Mesendoderm (in vitro differentiated cells): ENCODE data around the gene MANBA.

Source experiments
- DNase-seq: peaks from one replicate; pipeline ENCODE4 v3.0.0; 2013
- H2AK5ac ChIP-seq: 2 replicates; pipeline ENCODE4 v1.6.1; 2013; ENCODE audit warnings: low read length, inconsistent platforms
- H2BK120ac ChIP-seq: 2 replicates; pipeline ENCODE4 v1.6.1; 2013; ENCODE audit warnings: low read depth, mild to moderate bottlenecking, low read length, moderate library complexity, mixed read lengths
- H2BK15ac ChIP-seq: replicated peaks from 2 replicates; pipeline ENCODE4 v1.6.1; 2013; ENCODE audit warnings: low read depth, mild to moderate bottlenecking, moderate library complexity
- H2BK5ac ChIP-seq: 2 replicates; pipeline ENCODE4 v1.6.1; 2013; ENCODE audit warnings: low read length, inconsistent platforms
- H3K18ac ChIP-seq: 2 replicates; pipeline ENCODE4 v1.6.1; 2013; ENCODE audit warnings: mild to moderate bottlenecking, low read length, mixed read lengths
- H3K23ac ChIP-seq: one replicate; pipeline ENCODE4 v1.6.1; 2013; ENCODE audit warnings: low read length
- H3K27ac ChIP-seq: 2 replicates; pipeline ENCODE4 v1.5.1; 2013; ENCODE audit warnings: low read depth, mild to moderate bottlenecking, inconsistent platforms, low read length, moderate library complexity
- H3K27me3 ChIP-seq: 2 replicates; pipeline ENCODE4 v1.6.1; 2013; ENCODE audit warnings: low read length, control low read depth, mild to moderate bottlenecking, inconsistent platforms; ENCODE audit not compliant: insufficient read depth, poor library complexity
- H3K36me3 ChIP-seq: 2 replicates; pipeline ENCODE4 v1.6.1; 2013; ENCODE audit warnings: low read length, inconsistent platforms; ENCODE audit not compliant: control insufficient read depth, insufficient read depth
- H3K4ac ChIP-seq: one replicate; pipeline ENCODE4 v1.6.1; 2013; ENCODE audit warnings: low read depth, mild to moderate bottlenecking, low read length, moderate library complexity
- H3K4me1 ChIP-seq: 2 replicates; pipeline ENCODE4 v1.6.1; 2013; ENCODE audit warnings: low read depth, low read length, inconsistent platforms; ENCODE audit not compliant: control insufficient read depth
- H3K4me2 ChIP-seq: 2 replicates; pipeline ENCODE4 v1.6.1; 2013; ENCODE audit warnings: low read length
- H3K4me3 ChIP-seq: 2 replicates; pipeline ENCODE4 v1.5.1; 2013; ENCODE audit warnings: mild to moderate bottlenecking, low read length
- H3K56ac ChIP-seq: one replicate; pipeline ENCODE4 v1.6.1; 2013; ENCODE audit warnings: low read length
- H3K79me1 ChIP-seq: 2 replicates; pipeline ENCODE4 v1.6.1; 2013; ENCODE audit warnings: low read length, inconsistent platforms
- H3K79me2 ChIP-seq: 2 replicates; pipeline ENCODE4 v1.6.1; 2013; ENCODE audit warnings: mild to moderate bottlenecking, low read length; ENCODE audit not compliant: control insufficient read depth, insufficient read depth
- H3K9ac ChIP-seq: 2 replicates; pipeline ENCODE4 v1.6.1; 2013; ENCODE audit warnings: low read length, inconsistent platforms
- H4K5ac ChIP-seq: one replicate; pipeline ENCODE4 v1.6.1; 2013; ENCODE audit warnings: low read length
- H4K8ac ChIP-seq: one replicate; pipeline ENCODE4 v1.6.1; 2013; ENCODE audit warnings: low read depth, mild to moderate bottlenecking, control low read depth, low read length, moderate library complexity
- whole genome bisulfite sequencing: extraction: QIAGEN DNeasy Blood & Tissue Kit; methylation state at CpG from one replicate; pipeline ENCODE4 v1.1.7; 2013; ENCODE audit warnings: low lambda C conversion rate, missing lambda C conversion rate; ENCODE audit not compliant: insufficient coverage; ENCODE audit errors: extremely low coverage; 5-methylcytosine and 5-hydroxymethylcytosine counted together

The MANBA gene

GRCh38 chr4:102631616-102632015 lies 129.2 kb downstream of the MANBA start:
- Histone ChIP-seq H3K4me3 (no peak overlapping the region), H3K56ac (no peak overlapping the region), H3K18ac (no peak overlapping the region), H3K36me3 (no peaks in the 10 kb centered on the region), H3K27me3 (no peaks in the 10 kb centered on the region), H3K79me2 (no peaks in the 10 kb centered on the region), H2BK15ac (no peak overlapping the region), H3K4me1 (no peaks in the 10 kb centered on the region), H2AK5ac (no peak overlapping the region), H4K8ac (no peak overlapping the region), H4K5ac (no peak overlapping the region), H3K23ac (no peak overlapping the region), H3K79me1 (no peaks in the 10 kb centered on the region), H2BK120ac (no peak overlapping the region), H3K27ac (no peak overlapping the region), H3K4ac (no peak overlapping the region), H2BK5ac (no peak overlapping the region), H3K9ac (no peak overlapping the region), H3K4me2 (no peak overlapping the region)
- no peak for DNase-seq
- no CpG with 5 or more reads among the region's 7 CpGs for WGBS

- no peak overlapping the region for H3K23ac ChIP-seq
- no peak overlapping the region for H4K5ac ChIP-seq
- no peaks in the 10 kb centered on the region for H3K79me1 ChIP-seq
- H3K18ac ChIP-seq, result no peak overlapping the region
- no peak overlapping the region for H3K56ac ChIP-seq
- H3K4me1 ChIP-seq, result no peaks in the 10 kb centered on the region
- no peaks in the 10 kb centered on the region for H3K27me3 ChIP-seq
- no peaks in the 10 kb centered on the region for H3K36me3 ChIP-seq
- H2BK15ac ChIP-seq, result no peak overlapping the region
- H2BK120ac ChIP-seq, result no peak overlapping the region
- H3K27ac ChIP-seq, result no peak overlapping the region
- no peak overlapping the region for H3K4ac ChIP-seq
- no peak overlapping the region for H2AK5ac ChIP-seq
- no peak for DNase-seq
- H3K4me3 ChIP-seq, result no peak overlapping the region
- no peak overlapping the region for H3K9ac ChIP-seq
- no peak overlapping the region for H2BK5ac ChIP-seq
- no CpG with 5 or more reads among the region's 13 CpGs for WGBS
- no peak overlapping the region for H4K8ac ChIP-seq
- H3K79me2 ChIP-seq, result no peaks in the 10 kb centered on the region
- no peak overlapping the region for H3K4me2 ChIP-seq
These were observed 131.1 kb downstream of the MANBA start for GRCh38 chr4:102629673-102630072.

- Histone ChIP-seq H4K8ac (no peak overlapping the region), H3K36me3 (no peaks in the 10 kb centered on the region), H2BK120ac (no peak overlapping the region), H3K79me1 (no peaks in the 10 kb centered on the region), H2BK15ac (no peak overlapping the region), H3K4me1 (no peaks in the 10 kb centered on the region), H2BK5ac (no peak overlapping the region), H3K9ac (no peak overlapping the region), H3K4ac (no peak overlapping the region), H3K4me3 (no peak overlapping the region), H3K56ac (no peak overlapping the region), H3K27ac (no peak overlapping the region), H3K79me2 (no peaks in the 10 kb centered on the region), H3K18ac (no peak overlapping the region), H4K5ac (no peak overlapping the region), H3K27me3 (no peaks in the 10 kb centered on the region), H2AK5ac (no peak overlapping the region), H3K23ac (no peak overlapping the region), H3K4me2 (no peak overlapping the region)
- no peak for DNase-seq
- no CpG with 5 or more reads among the region's 3 CpGs for WGBS
These were observed 132.8 kb downstream of the MANBA start for GRCh38 chr4:102627831-102628523.

GRCh38 chr4:102625232-102625930 lies 135.4 kb downstream of the MANBA start:
- Histone ChIP-seq H3K56ac (no peak overlapping the region), H2AK5ac (no peak overlapping the region), H3K23ac (no peak overlapping the region), H3K18ac (no peak overlapping the region), H3K4me3 (no peak overlapping the region), H3K4me2 (no peak overlapping the region), H3K79me2 (no peaks in the 10 kb centered on the region), H3K27ac (no peak overlapping the region), H4K8ac (no peak overlapping the region), H3K4ac (no peak overlapping the region), H4K5ac (no peak overlapping the region), H3K9ac (no peak overlapping the region), H3K36me3 (no peaks in the 10 kb centered on the region), H2BK5ac (no peak overlapping the region), H3K79me1 (no peaks in the 10 kb centered on the region), H2BK120ac (no peak overlapping the region), H3K4me1 (no peaks in the 10 kb centered on the region), H2BK15ac (no peak overlapping the region), H3K27me3 (no peaks in the 10 kb centered on the region)
- peak; percentile 62 for DNase-seq
- WGBS, result 100% methylated on average over 1 of the region's 3 CpGs

- Histone ChIP-seq H3K4me2 (no peak overlapping the region), H2BK120ac (no peak overlapping the region), H3K79me2 (no peaks in the 10 kb centered on the region), H2AK5ac (no peak overlapping the region), H3K27ac (no peak overlapping the region), H2BK15ac (no peak overlapping the region), H3K4ac (no peak overlapping the region), H2BK5ac (no peak overlapping the region), H4K8ac (no peak overlapping the region), H3K4me3 (no peak overlapping the region), H3K79me1 (no peaks in the 10 kb centered on the region), H3K23ac (no peak overlapping the region), H3K18ac (no peak overlapping the region), H4K5ac (no peak overlapping the region), H3K36me3 (no peaks in the 10 kb centered on the region), H3K9ac (no peak overlapping the region), H3K56ac (no peak overlapping the region), H3K4me1 (no peaks in the 10 kb centered on the region), H3K27me3 (no peaks in the 10 kb centered on the region)
- DNase-seq, result no peak
- no CpG with 5 or more reads among the region's 4 CpGs for WGBS
These were observed 136.3 kb downstream of the MANBA start for GRCh38 chr4:102624505-102624904.
